ENCODE measurements around the gene PMM1. TPM values are rescaled to one million over a fixed set of nuclear protein-coding genes. Genes with fewer than 3 reads are reported as not detected.
"Not testable (repeated sequence)": the region's sequence is repeated elsewhere in the genome, so short reads cannot be mapped to it uniquely, and the experiment has no call there.

The PMM1 gene
- total RNA-seq, 1 donor from 2014 or later: 2.2 TPM

DNA sequence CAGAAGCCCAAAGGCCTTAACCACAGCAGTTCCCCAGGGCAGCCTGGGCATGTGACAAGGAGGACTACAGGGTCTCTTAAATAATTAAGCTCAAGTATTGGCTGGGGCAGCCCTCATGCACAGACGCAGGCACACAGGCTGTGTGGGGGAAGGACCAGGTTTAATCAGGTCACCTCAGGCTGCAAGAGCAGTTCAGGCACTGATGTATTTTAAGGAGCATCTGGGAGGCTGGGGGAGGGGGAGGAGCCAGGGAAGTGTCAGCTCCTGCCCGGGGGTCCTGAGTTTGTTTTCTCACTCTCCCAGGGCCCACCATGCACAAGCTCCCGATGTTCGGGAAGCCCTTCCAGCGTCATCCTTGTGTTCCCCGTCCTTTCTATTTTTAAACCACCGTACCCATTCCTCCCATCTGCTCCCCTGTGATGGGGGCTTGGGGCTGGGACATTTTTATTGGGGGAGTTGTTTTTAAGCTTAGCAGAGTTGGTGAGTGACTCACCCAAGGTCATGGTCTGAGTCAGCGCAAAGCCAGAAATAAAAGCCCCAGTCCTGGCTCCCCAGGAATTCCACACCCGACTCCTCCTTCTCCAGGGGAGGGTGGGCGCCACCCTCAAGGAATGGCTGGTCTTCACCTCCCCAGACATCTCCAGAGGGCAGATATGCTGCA, 26.5 kb downstream of the PMM1 start:
- DNase-seq (ENCODE audit: low read depth in 2 of 2): peak in 1 of 2 donors; percentile 48

DNA sequence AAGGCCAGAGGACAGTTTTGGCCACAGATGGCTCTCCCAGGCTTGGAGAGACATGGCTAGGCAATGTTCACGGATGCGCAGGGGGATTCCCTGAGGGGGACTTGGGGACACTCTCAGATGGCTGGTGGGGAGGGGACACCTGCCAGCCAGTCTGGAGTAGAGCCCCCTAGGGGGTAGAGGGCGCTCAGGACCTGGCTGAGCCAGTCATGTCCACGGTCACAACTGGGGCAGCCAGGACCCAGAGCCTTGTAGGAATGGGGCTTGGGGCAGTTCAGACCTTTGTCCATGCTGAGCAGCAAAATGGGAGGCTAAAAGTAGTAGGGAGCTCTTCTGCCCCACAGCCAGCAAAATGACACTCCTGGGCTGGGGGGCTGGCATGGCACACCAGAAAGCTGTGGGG, 27.2 kb downstream of the PMM1 start:
- no peak for DNase-seq (ENCODE audit: low read depth in 2 of 2)

DNA sequence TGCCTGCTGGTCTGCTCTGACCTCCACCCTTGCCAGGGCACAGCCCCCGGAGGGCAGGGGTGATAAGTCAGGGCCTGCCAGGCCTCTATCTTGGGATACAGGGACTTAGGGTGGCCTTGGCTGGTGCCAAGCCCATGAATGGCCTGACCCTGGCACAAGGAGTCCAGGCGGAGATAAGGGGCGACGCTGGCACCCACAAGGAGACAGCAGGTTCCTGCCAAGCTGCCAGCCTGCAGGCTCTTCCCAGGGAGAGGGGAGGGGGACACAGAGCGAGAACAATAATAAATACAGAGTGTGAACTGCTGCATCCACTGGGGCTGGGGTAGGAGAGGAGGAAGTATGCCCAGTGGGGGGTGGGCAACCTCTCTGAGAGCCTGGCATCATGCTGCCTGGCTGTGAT, 27.9 kb downstream of the PMM1 start:
- no peak for DNase-seq (ENCODE audit: low read depth in 2 of 2)

DNA sequence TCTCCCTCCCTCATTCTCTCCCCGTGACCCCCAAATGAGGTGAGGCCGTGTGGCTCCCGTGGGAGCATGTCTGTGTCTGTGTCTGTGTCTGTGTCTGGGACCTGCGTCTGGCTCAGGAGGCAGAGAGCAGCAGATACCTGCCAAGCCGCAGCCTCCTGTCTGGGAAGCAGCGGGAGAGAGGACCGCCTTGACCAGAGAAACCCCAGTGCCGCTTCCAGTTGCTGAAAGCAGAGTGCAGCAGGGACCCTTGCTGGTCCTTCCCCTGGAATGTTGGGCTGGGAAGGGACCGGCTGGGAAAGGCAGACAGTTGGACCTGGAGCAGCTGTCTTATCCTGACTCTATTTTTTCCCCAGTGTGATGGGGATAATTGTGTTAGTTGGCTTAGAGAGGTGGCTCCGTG, 28.3 kb downstream of the PMM1 start:
- DNase-seq (ENCODE audit: low read depth in 2 of 2): no peak

DNA sequence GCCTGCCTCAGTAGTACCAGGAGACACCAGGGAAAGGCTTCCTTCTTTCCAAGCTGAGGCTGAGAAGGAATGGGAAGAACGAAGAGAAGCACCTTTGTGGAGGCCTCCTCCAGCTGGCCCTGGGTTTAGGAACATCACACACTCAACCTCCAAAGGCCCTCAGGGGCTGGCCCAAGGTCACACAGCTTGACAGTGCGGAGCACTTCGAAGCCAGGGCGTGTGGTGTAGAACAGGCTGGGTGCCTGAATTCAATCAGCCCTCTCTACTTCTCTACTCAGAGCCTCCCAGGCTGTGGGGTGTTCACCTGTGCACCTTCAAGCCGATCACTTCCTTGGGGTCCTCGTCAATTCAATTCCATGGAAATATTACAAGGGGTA, 29.6 kb downstream of the PMM1 start:
- no peak for DNase-seq (ENCODE audit: low read depth in 2 of 2)

DNA sequence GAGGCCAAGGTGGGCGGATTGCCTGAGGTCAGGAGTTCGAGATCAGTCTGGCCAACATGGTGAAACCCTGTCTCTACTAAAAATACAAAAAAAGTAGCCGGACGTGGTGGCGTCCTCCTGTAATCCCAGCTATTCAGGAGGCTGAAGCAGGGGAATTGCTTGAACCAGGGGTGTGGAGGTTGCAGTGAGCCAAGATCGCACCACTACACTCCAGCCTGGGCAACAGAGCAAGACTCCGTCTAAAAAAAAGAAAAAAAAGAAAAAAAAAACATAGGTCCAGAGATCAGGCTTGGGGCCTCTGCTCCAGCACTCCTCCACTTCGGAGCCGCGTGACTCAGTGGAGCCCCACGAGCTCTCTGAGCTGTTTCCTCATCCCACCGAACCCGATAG, 31.4 kb downstream of the PMM1 start:
- DNase-seq (ENCODE audit: low read depth in 2 of 2): not testable (repeated sequence)

DNA sequence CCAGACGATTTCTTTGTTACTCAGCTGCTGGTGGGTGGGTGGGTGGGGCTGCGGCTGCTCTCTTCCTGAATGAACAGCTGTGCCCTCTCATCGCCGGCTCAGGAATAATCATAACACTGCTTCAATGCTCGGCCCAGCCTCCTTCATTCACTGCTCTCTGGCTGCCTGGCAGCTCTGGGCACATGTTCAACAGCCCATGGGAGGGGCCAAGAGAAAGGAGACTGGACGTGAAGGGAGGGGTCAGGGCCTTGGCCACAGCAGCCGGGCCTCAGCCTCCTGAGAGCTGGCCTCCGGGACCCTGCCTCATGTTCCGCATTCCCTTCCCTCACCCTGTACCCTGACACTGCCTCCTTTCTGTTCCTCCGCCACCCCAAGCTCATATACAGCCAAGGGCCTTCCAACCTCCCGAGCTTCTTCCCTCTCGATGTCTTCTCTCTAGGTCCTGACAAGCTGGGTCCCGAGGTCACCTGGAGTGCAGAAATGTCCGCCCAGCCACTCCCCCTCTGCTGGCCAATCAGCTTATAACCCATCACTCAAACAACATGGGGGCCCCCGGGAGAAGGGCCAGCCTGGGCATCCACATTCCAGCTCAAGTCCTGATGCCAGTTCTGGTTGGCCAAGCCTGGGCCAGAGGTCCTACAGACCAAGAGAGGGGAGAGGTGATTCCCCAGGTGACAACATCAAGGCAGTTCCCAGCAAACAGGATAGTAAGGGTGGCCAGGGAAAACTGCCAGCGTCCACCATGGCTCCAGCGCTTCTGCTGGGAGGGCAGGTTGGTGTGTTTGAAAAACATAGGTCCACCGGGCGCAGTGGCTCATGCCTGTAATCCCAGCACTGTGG, 32.0 kb downstream of the PMM1 start:
- peak in 1 of 2 donors; percentile 56 for DNase-seq (ENCODE audit: low read depth in 2 of 2)

DNA sequence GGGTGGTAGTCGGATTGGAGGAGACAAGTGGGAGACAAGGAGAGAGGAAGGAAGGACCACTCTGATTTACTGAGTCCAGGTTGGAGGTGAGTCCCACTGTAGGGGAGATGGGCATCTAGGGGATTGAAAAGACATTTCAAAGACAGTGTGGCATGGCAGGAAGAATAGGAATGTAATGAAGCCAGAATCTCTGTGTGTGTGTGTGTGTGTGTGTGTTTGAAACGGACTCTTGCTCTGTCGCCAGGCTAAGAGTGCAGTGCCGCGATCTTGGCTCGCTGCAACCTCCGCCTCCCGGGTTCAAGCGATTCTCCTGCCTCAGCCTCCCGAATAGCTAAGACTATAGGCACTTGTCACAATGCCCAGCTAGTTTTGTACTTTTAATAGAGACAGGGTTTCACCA, 33.1 kb downstream of the PMM1 start:
- DNase-seq (ENCODE audit: low read depth in 2 of 2): no peak

DNA sequence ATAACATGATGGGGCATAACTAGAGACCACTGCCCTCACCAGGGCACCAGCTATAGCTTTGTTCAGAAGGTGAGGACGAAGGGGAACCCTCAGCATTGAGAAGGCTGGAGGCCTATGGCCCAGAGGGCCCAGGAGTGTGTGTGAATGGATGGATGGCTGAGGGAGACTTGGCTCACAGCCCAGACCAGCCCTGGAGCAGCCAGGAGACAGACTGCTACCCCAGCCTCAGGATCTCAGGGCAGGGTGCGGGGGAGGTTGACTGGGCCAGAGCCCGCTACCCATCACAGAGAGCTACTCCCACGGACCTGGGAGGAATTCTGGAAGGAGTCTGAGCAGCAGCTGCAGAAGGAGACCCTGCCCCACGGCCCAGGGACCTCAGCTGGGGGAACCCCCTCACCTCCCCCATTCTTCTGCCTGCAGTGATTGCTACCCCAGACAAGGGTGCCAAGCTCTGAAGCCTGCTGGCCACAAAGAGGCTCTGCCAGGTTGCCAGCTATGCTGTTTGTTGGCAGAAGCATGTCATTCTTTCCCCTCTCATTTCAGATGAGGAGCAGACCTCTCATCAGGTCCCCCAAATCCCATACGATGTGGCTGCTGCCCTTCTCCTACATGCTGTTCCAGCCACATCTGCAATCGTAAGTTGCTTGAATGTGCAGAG, 34.2 kb downstream of the PMM1 start:
- no peak for DNase-seq (ENCODE audit: low read depth in 2 of 2)

DNA sequence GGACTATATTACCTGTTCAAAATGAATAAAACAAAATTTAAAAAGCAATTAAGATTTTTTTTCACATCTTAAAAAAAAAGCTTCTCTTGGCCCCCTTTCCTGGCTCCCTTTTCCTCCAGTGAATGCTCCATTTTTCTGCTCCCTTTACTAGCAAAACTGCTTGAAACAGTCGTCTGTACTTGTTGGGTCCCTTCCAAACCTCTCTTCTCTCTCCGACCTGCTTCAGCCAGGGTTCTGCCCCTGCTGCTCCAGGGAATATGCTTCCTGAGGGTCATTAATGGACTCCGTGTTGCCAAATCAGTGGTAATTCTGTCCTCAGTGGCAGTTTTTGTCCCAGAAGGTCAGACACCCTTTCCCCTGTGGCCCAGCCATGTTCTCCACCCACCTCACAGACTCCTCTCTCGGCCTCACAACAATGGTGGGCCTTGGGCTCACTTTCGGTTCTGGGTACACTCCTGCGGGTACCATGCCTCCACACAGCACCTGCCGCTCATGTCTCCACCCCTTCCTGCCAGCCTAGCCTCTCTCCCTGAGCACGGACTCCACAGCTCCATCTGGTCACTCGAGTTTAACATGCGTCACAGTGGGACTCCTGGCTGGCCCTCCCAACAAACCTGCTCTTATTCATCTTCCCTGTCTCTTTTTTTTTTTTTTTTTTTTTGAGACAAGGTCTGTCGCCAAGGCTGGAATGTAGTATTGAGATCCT, 37.6 kb downstream of the PMM1 start:
- DNase-seq (ENCODE audit: low read depth in 2 of 2): no peak

DNA sequence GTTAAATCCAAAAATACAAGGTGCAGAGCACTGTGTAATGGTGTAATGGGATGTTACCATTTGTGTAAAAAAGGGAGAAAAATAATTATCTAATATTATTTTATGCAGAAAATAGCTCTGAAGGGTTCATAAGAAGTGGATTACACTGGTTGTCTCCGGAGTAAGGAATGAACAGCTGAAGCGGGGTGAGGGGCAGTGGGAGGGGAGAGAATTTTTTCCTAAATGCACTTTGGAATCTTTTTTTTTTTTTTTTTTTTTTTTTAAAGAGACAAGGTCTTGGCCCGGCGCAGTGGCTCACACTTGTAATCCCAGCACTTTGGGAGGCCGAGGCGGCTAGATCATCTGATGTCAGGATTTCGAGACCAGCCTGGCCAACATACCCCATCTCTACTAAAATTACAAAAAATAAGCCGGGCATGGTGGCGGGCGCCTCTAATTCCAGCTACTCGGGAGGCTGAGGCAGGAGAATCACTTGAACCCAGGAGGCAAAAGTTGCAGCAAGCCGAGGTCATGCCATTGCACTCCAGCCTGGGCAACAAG, 38.6 kb downstream of the PMM1 start:
- no peak for DNase-seq (ENCODE audit: low read depth in 2 of 2)

DNA sequence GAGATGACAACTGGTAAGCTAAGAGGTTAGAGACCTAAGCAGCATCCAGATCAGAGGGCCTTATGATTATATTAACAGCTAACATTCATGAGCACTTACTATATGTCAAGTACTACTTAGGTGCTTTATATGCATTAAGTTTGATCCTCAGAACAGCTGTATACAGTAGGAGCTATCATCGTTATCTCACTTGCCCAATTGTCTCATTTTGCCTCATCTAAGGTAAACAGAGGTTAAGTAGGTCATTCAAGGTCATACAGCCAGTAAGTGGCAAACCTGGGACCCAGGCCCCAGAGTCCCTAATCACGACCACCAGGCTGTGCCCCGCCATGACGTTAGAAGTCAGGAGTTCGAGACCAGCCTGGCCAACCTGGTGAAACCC, 40.8 kb downstream of the PMM1 start:
- DNase-seq (ENCODE audit: low read depth in 2 of 2): no peak

DNA sequence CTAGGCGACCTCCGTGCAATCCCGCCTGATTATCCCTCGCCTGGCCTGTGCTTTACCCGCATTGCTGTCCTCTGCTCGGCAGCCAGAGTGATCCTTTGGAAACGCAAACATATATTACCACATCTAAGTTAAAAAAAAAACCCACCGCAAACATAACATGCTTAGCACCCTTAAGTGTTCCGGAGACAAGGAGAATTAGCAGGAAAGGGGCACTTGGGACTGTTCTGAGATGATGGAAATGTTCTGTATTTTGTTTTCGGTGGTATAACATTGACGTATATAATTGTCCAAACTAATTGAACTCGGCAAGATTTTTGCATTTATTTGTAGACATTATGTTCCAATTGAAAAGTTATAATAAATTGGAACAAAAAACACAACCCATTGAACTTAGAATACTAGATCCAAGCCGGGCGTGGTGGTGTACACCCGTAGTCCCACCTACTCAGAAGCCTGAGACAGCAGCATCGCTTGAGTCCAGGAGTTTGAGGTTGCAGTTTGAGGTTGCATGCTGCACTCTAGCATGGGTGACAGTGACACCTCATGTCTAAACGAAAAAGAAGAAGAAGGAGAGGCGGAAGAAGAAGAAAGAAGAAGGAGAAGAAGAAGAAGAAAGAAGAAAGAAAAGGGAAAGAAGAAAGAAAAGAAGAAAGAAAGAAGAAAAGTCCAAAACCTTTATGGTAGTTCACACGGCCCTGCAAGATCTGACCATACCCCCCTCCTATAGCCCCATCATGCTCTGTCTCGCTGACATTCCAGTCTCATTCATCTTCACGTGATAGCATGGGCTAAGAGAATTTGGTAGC, 44.8 kb downstream of the PMM1 start:
- DNase-seq (ENCODE audit: low read depth in 2 of 2): no peak

DNA sequence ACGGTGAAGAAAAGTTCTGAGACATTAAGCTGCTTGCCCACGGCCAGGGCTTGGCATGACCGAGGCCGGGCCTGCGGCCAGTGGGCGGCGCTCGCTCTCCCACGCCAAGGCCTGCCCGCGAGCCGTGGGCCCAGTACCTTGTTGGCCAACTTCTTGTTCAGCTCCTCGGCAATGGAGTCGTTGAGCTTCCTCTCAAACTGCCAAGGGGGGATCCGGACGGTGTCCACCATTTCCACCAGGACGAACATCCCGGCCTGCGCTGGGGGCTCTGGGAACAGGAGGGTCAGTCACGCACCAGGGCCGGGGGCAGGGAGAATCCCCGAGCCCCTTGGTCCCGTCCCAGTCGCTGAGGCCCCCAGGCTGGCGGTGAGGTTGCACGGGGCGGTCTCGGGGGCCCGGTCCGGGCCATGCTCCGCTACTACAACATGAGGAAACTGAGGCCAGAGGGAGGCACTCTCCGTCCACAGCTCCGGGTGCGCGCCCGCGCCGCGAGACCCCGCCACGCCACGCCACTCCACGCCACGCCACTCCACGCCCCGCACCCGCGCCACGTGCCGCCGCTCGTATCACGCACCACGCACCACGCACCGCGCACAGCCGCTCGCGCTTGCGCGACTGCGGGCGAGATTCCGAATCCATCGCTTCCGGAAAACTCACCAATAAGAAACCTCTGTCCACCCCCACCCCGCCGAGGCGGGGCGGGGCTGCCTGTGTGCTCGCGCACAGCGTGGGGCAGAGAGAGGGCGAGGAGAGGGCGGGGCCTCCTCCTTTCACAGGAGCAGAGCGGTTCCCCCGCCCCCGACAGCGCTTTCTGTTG, 45.6 kb downstream of the PMM1 start, which contains the start of gene POLR3H:
Gene POLR3H (minus strand): TSS at position 617 of the 817 bp plus-strand sequence. CDS start 369 bp downstream, at position 248.
- DNase-seq (ENCODE audit: low read depth in 2 of 2): peak; percentile 92 to 98

DNA sequence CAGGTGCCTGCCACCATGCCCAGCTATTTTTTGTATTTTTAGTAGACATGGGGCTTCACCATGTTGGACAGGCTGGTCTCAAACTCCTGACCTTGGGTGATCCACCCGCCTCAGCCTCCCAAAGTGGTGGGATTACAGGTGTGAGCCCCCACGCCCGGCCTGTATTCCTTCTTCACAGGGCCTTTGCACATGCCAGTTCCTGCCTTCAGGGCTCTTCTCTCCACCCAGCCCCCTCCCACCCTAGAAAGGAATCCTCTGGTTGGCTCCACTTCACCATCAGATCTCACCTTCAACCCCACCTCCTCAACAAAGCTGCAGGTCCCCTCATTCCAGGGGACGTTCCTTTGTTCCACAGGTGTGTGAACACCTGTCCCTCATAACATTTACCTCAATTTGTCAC, 47.4 kb downstream of the PMM1 start:
- no peak for DNase-seq (ENCODE audit: low read depth in 2 of 2)

DNA sequence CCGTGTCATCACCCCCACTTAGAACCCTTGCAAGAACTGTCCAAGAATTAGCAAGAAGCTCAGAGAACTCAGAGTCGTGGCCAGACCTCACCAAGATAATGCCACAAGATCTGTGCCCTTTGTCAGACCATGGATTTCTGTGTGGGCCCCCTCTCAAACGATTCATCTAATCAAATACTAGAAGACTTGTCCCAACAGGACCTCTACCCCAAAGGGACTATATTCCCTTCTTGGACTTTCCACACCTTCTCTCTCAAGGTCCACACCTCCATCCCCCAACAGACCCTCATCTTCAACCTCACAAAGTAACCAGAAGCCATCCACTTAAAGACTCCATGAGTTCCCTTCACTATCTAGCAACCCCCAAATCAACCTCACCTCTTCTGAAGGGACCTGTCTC, 48.2 kb downstream of the PMM1 start:
- DNase-seq (ENCODE audit: low read depth in 2 of 2): no peak

DNA sequence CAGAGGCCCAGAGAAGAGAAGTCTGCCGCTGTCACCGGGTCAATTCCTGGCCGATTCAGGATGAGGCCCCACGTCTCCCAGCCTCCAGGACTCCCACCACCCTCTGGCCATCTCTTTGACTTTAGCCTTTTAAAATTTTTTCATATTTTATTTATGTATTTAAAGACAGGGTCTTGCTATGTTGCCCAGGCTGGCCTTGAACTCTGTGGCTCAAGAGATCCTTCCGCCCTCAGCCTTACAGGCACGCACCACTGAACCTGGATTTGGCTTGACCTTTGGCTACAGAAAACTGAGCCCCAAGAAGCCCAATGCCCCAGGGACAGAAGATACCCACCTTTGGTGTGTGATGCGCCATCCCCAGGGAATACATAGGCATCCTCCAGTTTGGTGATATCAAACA, 49.3 kb downstream of the PMM1 start:
- DNase-seq (ENCODE audit: low read depth in 2 of 2): no peak

DNA sequence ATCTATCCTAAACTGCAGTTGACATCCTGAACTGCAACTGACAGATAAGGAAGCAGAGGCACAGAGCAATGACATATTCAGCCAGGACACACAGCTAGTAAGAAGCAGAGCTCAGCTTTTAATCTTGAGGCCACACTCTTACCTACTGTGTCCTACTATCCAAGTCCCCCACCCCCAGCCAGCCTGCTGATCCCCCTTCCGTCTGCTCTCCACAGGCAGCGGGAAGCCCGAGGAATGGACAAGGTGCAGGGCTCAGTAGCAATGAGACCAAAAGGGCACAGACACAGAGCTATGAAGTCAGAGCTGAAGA, 49.7 kb downstream of the PMM1 start:
- DNase-seq (ENCODE audit: low read depth in 2 of 2): no peak

DNA sequence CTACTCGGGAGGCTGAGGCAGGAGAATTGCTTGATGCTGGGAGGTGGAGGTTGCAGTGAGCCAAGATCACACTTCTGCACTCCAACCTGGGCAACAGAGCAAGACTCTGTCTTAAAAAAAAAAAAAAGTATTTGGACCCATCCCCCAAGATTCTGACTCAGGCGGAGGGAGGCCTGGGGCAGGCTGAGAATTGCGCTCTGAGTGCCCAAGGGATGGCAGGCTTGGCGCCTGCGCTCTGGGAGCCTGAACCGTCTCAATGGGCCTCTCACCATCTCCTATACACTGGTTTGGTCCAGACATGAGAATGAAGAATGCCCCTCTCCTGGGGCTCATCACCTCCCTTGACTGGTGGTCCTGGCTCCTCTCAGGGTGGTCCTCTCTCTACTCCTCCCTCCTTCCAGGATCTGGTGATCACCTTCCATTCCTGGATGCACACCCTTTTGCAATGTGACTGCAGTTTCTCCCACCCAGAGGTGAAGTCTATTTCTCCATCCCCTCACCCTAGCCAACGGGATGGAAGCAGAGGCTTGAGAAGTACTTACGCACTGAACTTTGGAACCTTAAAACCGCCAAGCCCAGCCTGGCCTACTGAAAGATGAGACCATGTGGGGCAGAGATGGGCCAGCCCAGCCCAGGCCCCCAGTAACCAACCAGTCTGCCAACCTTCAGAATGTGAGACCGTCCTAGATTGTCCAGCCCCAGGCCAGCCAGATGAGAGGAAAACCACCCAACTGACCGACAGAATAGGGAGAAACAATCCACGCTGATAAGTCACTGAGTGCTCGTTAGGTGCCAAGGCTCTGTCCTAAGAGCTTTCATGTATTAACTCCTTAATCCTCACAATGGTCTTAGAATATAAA, 50.3 kb downstream of the PMM1 start:
- DNase-seq (ENCODE audit: low read depth in 2 of 2): no peak

All from dermis microvascular lymphatic vessel endothelial cell (primary cell).